ENCODE measurements around the gene OLFM2.

Gene OLFM2

GRCh38 chr19:9808855-9809824, 127.2 kb downstream of the OLFM2 start:
- H3K4me3 ChIP-seq (ENCODE audit: low read depth, low read length), result no peak overlapping the region
- DNase-seq (ENCODE audit: low read depth), result no peak

DNA sequence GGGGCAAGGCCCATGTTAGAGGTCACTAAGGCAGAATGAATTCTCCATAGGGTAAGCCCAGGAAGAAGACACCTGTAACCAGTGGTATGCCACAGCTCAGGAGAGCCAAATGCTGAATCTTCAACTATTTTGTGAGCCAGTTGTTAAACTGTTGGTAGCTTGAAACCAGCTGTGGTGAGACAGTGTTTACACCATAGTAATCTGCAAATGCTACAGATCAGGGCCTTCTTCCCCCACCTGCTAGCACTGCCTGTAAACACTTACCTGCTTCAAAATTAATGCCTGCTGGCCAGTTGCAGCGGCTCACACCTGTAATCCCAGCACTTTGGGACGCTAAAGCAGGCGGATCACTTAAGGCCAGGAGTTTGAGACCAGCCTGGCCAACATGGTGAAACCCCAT, 129.5 kb downstream of the OLFM2 start:
- no peak for DNase-seq (ENCODE audit: low read depth)
- H3K4me3 ChIP-seq (ENCODE audit: low read depth, low read length), result no peak overlapping the region

Measured in skeletal muscle cell (primary cell).